ENCODE results near the gene CNPY3. TPM values are rescaled to one million over a fixed set of nuclear protein-coding genes. Genes with fewer than 3 reads are reported as not detected.
A peak's percentile ranks its signal among the peaks of the same experiment; 100 is the strongest.

The CNPY3 gene
- total and polyA plus RNA-seq, 10 of the 15 experiments (the other 5 are each of a cell fraction or from before 2014, with no cell fraction given), result 7.2 to 102 (median 73.6) TPM

GRCh38 chr6:42889815-42890214, 39.5 kb upstream of the CNPY3 start:
- BruUV-seq (replicated peaks), result no TSS peak
- CTCF ChIA-PET, result no interaction called here
- intact Hi-C loops (cut with micrococcal nuclease; ENCODE audit: unreplicated experiment) (loop anchor here (2.0 to 5.0 kb wide), 2 partner anchors 108 to 143 kb away; partner anchors contain the start of genes BICRAL and TBCC), in situ Hi-C loops (cut with MboI) (no loop called here)
- H3K27me3 ChIP-seq (replicated peaks in 1 of 2; ENCODE audit: control insufficient read depth in 2 of 2, insufficient read depth in 2 of 2, low read length in 1 of 2), result no peaks in the 10 kb centered on the region
- FAIRE-seq, result no peak
- H3K27ac ChIP-seq (ENCODE audit: control insufficient read depth, insufficient read depth), result peak overlapping the region; percentile 88
- peak overlapping the region; percentile 85 for H3K4me3 ChIP-seq
- DNase-seq (ENCODE audit: low read depth, low spot score), result no peak
- no peaks in the 10 kb centered on the region for H4K20me1 ChIP-seq (ENCODE audit: control insufficient read depth, insufficient read depth)
- RAD21 ChIA-PET (ENCODE audit: unreplicated experiment), result no interaction called here
- 49% methylated on average over 4 of the region's 4 CpGs for WGBS (ENCODE audit: insufficient coverage, insufficient replicate concordance, low lambda C conversion rate, missing lambda C conversion rate)
- TF ChIP-seq YBX1 (IDR thresholded peaks at IDR 0.05) (no peak), IRF5 (IDR thresholded peaks at IDR 0.05; ENCODE audit: borderline replicate concordance) (no peak), NFXL1 (IDR thresholded peaks at IDR 0.05; ENCODE audit: borderline replicate concordance) (no peak)
- peak overlapping the region; percentile 83 for H3K4me2 ChIP-seq (ENCODE audit: control insufficient read depth, insufficient read depth)
- POLR2A ChIA-PET, result interaction anchor here (0.9 to 2.3 kb wide), 2 partner anchors 10 to 144 kb away, joined by 4 to 16 read pairs; partner anchors contain the start of genes RPL7L1 and TBCC
- H3K4me1 ChIP-seq (ENCODE audit: control insufficient read depth, insufficient read depth, low read length), result peaks cover 15% of the 10 kb centered on the region
- no peaks in the 10 kb centered on the region for H3K9me3 ChIP-seq (replicated peaks; ENCODE audit: control insufficient read depth, insufficient read depth, low read length)
- H3K9ac ChIP-seq (ENCODE audit: control insufficient read depth, insufficient read depth, low read length), result peak overlapping the region; percentile 97
- no peak overlapping the region for H2AFZ ChIP-seq (ENCODE audit: control insufficient read depth, low read depth, low read length)
- ATAC-seq, result peak; percentile 12
- peaks cover 4% of the 10 kb centered on the region; the same call in 1 of the 2 replicates for H3K79me2 ChIP-seq (ENCODE audit: control insufficient read depth, insufficient read depth, low read length)
- peaks cover 7 to 10% of the 10 kb centered on the region in 2 experiments for H3K36me3 ChIP-seq (ENCODE audit: control insufficient read depth in 2 of 2, insufficient read depth in 2 of 2, low read length in 1 of 2)
- SMC1A ChIA-PET (ENCODE audit: uncharacterized antibody, unreplicated experiment), result interaction anchor here (2.3 kb wide), 1 partner anchor 10 kb away, joined by 9 read pairs; the partner anchor contains the start of gene RPL7L1

All from GM12878 (cell line).